WTC11 (cell line): ENCODE data around the gene PEX10.

Experiments used
- CTCF ChIP-seq: fragments of 200-600 bp; IDR thresholded peaks from 2 replicates; pipeline ENCODE4 v1.8.0; 2022; ENCODE audit warnings: antibody characterized with exemption
- PRDM15 ChIP-seq: sonication (generic); formaldehyde crosslinking; IDR thresholded peaks from 2 replicates; pipeline ENCODE4 v1.8.0; 2022; ENCODE audit warnings: missing genetic modification reagents

GRCh38 chr1:2431103-2431502, 18.7 kb upstream of the PEX10 start:
- TF ChIP-seq PRDM15 (CRISPR knock-in tag), result no peak
- no peak for TF ChIP-seq CTCF
